ENCODE results near the gene APEX2.
"Not testable (repeated sequence)": the region's sequence is repeated elsewhere in the genome, so short reads cannot be mapped to it uniquely, and the experiment has no call there.

The APEX2 gene

GRCh38 chrX:54999717-55000598, at the start of gene APEX2:
TSS of gene APEX2 (plus strand) at chrX:55000363. CDS start at chrX:55000423, 60 bp downstream.
- no peak for TF ChIP-seq ZNF274 (IDR thresholded peaks at IDR 0.05; ENCODE audit: low read depth, low read length)
- H3K4me3 ChIP-seq (ENCODE audit: low read length): peak within 1 kb of the TSS; percentile 80

- TF ChIP-seq ZNF274 (IDR thresholded peaks at IDR 0.05; ENCODE audit: low read depth, low read length): no peak
- H3K4me3 ChIP-seq (ENCODE audit: low read length): no peak overlapping the region
Observed at GRCh38 chrX:54950730-54951375, 49.3 kb upstream of the APEX2 start.

GRCh38 chrX:54961750-54962149, 38.4 kb upstream of the APEX2 start:
- no peak overlapping the region for H3K4me3 ChIP-seq (ENCODE audit: low read length)
- TF ChIP-seq ZNF274 (IDR thresholded peaks at IDR 0.05; ENCODE audit: low read depth, low read length): no peak

- TF ChIP-seq ZNF274 (IDR thresholded peaks at IDR 0.05; ENCODE audit: low read depth, low read length): no peak
- no peak overlapping the region for H3K4me3 ChIP-seq (ENCODE audit: low read length)
Observed at GRCh38 chrX:54964766-54965497, 35.2 kb upstream of the APEX2 start.

- TF ChIP-seq ZNF274 (IDR thresholded peaks at IDR 0.05; ENCODE audit: low read depth, low read length): no peak
Observed at GRCh38 chrX:54977387-54977786, 22.8 kb upstream of the APEX2 start.

GRCh38 chrX:54978448-54978847, 21.7 kb upstream of the APEX2 start:
- no peak for TF ChIP-seq ZNF274 (IDR thresholded peaks at IDR 0.05; ENCODE audit: low read depth, low read length)

More at GRCh38 chrX:54977387-54977786, 22.8 kb upstream of the APEX2 start:
- H3K4me3 ChIP-seq (ENCODE audit: low read length): no peak overlapping the region

GRCh38 chrX:54979432-54979831, 20.7 kb upstream of the APEX2 start:
- TF ChIP-seq ZNF274 (IDR thresholded peaks at IDR 0.05; ENCODE audit: low read depth, low read length): no peak
- no peak overlapping the region for H3K4me3 ChIP-seq (ENCODE audit: low read length)

More at GRCh38 chrX:54978448-54978847, 21.7 kb upstream of the APEX2 start:
- no peak overlapping the region for H3K4me3 ChIP-seq (ENCODE audit: low read length)

GRCh38 chrX:54980334-54980733, 19.8 kb upstream of the APEX2 start:
- H3K4me3 ChIP-seq (ENCODE audit: low read length): no peak overlapping the region
- TF ChIP-seq ZNF274 (IDR thresholded peaks at IDR 0.05; ENCODE audit: low read depth, low read length): no peak

GRCh38 chrX:54983306-54983705, 16.9 kb upstream of the APEX2 start:
- not testable (repeated sequence) for H3K4me3 ChIP-seq (ENCODE audit: low read length)

- TF ChIP-seq ZNF274 (IDR thresholded peaks at IDR 0.05; ENCODE audit: low read depth, low read length): no peak
- no peak overlapping the region for H3K4me3 ChIP-seq (ENCODE audit: low read length)
Observed at GRCh38 chrX:54991706-54992105, 8.5 kb upstream of the APEX2 start.

GRCh38 chrX:54992911-54993622, 7.1 kb upstream of the APEX2 start:
- no peak for TF ChIP-seq ZNF274 (IDR thresholded peaks at IDR 0.05; ENCODE audit: low read depth, low read length)
- H3K4me3 ChIP-seq (ENCODE audit: low read length): no peak overlapping the region

GRCh38 chrX:54994099-54994498, 6.1 kb upstream of the APEX2 start, which contains the start of gene PFKFB1:
TSS of gene PFKFB1 (minus strand) at chrX:54994188. CDS start at chrX:54994007, 181 bp downstream.
- H3K4me3 ChIP-seq (ENCODE audit: low read length): no peak within 1 kb of the TSS
- TF ChIP-seq ZNF274 (IDR thresholded peaks at IDR 0.05; ENCODE audit: low read depth, low read length): no peak

GRCh38 chrX:54994668-54995351, 5.4 kb upstream of the APEX2 start:
- no peak for TF ChIP-seq ZNF274 (IDR thresholded peaks at IDR 0.05; ENCODE audit: low read depth, low read length)
- no peak overlapping the region for H3K4me3 ChIP-seq (ENCODE audit: low read length)

All from GM08714 (cell line).